ENCODE results near the gene MCIDAS.

Gene MCIDAS

DNA sequence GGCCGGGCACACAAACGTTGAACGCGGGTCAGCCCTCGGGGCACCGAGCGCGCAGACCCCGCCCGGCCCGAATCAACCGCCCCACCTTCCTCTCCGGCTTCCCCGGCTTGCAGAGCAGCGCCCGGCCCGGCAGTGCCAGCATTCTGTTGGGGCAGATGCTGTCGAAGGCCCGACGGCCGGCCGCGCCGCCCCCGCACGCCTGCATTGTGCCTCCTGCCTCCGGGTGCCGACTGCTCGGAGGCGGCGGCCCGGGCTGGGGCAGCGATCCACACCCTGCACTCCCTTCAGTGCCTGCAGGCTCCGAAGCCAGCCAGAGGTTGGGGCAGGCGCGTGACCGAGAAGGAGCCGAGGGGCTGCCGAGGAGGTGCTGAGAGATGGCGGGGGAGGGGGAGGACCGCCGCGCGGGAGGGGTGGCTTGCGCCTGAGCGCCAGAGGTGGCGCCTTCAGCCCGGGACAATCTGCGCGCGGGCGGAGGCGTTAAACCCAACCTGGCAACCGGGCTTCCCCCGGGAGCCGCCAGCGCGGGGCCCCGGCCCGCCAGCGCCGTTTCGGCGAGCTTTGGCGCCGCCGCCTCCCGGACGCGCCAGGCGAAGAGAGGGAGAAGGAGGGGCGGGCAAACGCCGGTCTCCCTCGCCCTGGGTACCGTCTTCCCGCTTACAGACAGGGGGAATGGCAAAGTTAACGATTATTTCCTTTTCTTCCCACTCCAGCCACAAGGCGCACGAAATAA lies at the start of gene MCIDAS:
Gene MCIDAS, minus strand, starts transcription at position 382 of the 730 bp plus-strand sequence. Its CDS starts 177 bp downstream, at position 205.
- peak; percentile 71 for DNase-seq

DNA sequence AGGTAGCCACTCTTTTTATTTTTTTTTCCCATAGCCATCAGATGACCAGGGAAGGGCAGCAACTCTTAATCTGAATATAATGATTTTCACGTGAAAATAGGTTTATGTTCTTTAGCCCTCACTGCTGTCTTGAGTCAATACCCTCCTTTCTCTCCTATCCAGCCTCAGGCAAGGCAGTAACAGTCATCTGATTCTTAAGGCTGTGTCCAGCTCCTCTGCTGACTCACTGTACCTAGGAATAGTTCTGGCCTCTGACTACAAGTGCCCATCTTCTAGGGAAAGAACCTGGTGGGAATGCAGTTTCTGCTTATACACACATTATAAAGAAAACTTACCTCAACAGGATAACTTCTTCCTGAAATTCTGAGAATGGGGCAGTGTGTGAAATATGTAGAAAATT lies 49.7 kb upstream of the MCIDAS start:
- no peak for DNase-seq

GRCh38 chr5:55258339-55258738 lies 31.2 kb upstream of the MCIDAS start:
- no peak for DNase-seq

DNA sequence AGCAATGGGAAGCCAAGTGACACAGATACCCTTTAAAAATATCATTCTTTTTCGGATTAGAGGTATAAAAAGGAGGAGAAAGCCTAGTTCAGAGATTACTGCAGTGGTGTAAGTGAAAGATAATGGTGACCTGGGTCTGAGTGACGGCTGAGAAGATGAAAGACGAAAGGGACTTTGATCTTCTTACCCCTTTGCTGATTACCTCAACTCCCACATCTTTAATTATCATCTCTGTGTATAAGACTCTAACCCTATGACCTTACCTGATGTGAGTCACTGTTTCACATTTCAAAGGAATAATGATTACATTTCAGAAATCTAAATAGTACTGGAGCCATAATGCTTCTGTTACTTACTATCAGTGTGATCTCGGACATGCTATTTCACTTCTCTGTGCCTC lies 27.7 kb upstream of the MCIDAS start:
- no peak for DNase-seq

- no peak for DNase-seq
Observed at GRCh38 chr5:55250064-55250463, 22.9 kb upstream of the MCIDAS start.

GRCh38 chr5:55241746-55242145 lies 14.6 kb upstream of the MCIDAS start:
- no peak for DNase-seq

DNA sequence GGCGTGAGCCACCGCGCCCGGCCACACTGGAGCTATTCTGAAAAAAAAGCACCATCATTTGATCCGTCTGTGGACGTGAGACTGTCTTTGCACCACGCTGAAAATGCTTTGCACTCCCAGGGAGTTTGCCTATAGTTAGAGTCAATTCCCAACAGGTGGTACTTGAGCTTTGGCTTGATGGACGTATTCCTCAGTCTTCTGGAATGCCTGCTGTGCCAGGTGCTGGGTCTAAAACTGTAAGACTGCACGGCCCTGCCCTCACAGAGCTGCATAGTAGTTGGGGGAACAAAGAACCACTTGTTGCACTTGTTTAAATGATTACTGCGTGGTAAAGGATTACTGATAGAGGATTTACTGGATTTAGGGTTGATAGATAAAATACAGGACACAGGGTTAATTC lies 9.7 kb upstream of the MCIDAS start:
- no peak for DNase-seq

DNA sequence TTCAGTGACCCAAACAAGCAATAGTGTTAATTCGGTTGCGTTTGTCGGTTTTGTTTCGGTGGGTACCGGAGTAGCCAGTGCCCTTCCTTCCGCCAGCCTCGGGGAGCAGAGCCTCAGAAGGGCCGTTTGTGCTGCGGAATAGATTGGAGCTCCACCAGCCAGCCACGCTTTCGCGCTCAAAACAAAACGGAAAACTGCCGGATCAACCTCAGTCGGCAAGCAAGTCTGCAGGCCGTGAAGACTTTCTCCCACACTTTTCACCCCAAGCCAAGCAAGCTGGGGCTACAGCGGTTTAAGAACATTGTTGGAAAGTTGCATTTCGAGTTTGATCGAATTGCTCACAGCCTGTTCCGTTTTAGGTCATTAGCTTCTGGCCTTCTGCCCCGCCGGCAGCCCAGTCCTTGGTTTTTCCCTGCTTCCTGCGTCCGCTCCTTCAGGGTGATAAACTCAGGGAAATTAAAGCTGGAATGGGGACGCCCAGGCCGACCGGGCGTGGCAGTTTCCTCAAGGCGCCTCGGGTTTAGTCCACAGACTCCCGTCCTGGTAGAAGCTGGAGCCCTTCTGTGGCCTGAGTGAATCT lies 7.1 kb upstream of the MCIDAS start:
- peak; percentile 11 for DNase-seq

DNA sequence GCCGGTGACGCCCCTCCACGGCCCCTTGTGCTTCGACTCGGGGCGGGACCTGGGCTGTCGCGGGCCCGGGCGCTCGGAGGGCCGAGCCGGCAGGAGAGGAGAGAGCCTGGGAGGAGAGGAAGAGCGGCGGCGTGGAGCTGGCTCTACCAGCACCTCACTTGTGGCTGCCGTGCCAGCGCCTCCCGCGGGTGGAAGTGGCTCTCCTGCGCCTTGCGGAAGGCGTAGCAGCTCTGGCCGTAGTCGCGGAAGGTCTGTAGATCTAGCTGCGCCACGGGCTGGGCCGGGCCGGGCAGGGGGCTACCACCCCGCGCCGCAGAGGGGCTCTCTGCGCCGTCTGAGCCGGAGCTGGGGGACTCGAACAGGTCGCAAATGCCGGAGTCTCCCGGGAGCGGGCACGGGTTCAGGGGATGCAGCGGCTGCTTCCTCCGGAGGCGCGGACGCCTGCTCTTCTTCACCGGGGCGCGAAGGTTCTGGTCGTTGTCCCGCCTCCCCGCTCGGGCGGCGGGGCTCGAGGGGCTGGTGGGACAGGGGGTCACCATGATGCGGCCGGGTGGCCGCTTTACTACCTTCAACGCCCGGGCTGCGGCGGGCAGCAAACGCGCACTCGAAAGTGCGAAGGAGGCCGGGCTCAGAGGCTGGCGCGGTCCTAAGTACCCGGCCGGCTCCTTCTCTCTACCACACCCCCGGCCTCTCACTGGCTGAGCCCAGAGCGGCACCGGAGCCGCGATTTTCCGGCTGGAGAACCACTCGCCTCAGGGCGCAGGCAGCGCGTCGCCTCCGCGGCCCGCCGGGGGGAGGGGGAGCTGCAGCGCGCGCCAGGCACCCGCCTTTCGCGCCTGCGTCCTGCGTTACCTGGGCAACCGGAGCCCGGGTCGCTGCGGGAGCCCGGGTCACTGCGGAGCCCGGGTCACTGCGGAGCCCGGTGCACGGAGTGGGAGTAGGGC lies 6.1 kb upstream of the MCIDAS start, which contains the start of gene CCNO:
Gene CCNO, minus strand, starts transcription at position 624 of the 944 bp plus-strand sequence. Its CDS starts 85 bp downstream, at position 539.
- DNase-seq, result peak; percentile 59

DNA sequence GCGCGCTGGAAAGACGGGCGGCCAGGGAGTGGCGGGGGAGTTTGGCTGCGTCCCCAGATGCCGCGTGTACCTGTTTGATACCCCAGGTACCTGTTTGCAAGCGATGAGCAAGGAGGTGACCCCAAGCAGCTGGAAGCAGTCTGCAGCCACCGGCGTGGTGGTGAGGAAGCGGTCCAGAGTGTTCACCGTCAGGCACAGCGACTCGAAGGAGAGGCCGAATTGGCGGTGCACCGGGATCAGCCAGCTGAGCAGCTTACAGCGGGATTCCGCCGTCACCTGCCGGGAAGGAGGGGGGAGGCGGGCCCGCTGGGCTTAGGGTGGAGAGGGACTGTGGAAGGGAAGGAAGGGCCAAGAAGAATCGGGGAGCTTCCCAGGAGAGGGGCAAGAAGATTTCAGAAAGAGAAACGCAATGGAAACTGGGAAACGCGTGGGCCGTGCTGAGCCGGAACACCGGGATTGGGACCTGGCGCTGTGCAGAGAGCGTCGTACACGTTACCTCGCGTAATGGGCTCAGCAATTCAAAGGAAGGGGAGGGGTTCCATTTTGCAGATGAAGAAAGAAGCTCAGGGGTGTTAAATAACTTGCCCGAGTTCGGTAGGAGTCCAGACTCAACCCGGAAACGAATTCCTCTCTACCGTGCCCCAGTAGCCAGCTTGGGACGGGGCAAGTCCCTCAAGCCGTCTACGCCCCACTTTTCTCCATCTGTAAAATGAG lies 5.3 kb upstream of the MCIDAS start:
- peak; percentile 15 for DNase-seq

- no peak for DNase-seq
Observed at GRCh38 chr5:55231919-55232270, 4.8 kb upstream of the MCIDAS start.

- peak; percentile 32 for DNase-seq
Observed at GRCh38 chr5:55231029-55231918, 4.2 kb upstream of the MCIDAS start.

DNA sequence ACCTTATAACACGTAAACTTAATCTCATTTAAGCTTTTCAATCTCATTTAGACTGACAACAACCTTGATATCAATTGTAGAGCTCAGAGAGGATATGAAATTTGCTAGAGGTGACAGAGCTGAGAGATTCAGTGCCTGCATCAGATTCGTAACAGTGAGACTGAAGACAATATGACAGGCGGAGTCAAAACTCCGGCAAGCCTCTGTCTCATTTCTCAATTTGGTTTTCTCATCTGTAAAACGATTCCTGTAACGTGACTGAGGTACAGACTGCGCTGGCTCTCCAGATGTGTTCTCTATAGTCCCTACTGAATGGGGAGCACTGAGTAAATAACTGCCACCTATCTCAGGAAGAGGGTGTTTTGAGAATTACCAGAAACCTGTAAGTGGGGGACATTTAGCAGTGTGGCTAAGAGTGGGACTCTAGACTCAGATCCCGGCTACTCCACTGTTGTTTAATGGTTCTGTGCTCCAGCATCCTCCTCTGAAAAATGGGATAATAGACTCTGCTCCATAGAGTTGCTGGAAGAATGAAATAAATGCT lies 3.0 kb upstream of the MCIDAS start:
- no peak for DNase-seq

- no peak for DNase-seq
Observed at GRCh38 chr5:55227664-55228430, 732 bp upstream of the MCIDAS start.

DNA sequence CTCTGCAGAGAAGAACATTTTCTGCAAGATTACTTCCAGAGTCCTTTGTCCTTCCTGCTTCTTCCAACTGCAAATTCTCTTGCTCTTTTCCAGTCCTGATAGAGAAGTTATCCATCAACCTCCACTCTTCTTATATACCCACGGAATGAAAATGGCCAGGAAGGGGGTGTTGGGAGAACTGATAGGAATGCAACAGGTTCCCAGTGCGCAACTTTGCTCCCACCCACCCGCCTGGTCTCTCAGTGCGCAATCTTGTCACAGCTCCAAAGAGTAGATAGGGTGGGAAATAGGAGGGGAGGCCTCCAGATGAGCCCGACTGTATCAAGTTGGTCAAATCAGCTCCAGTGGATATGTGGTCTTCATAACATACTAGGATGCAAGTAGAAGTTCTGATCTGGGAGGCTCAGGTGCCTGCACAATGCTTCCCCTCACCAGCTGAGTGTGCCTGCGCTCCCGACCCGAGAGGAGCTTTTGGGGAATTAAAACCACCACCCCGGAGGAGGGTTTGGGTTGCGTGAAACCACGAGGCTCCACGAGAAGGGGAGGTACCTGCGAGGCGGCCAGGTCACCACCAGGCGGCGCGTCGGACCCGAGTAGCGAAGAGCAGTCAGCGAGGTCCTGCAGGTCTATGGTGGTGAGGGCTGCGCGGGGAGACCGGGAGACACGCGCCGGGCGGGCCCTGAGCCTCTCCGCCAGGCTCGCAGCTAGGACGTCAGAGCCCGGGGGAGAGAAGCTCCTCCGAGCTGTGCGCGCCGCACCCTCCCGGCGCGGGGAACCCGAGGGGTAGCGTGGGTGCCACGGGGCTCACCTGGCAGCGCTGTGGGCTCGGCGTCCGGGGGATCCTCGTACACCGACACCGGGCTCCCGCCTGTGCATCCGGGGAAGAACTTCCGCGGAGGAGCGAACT lies 835 bp downstream of the MCIDAS start:
- peak; percentile 67 for DNase-seq

GRCh38 chr5:55225346-55225745 lies 1.8 kb downstream of the MCIDAS start:
- no peak for DNase-seq

- no peak for DNase-seq
Observed at GRCh38 chr5:55223812-55224240, 3.3 kb downstream of the MCIDAS start.

DNA sequence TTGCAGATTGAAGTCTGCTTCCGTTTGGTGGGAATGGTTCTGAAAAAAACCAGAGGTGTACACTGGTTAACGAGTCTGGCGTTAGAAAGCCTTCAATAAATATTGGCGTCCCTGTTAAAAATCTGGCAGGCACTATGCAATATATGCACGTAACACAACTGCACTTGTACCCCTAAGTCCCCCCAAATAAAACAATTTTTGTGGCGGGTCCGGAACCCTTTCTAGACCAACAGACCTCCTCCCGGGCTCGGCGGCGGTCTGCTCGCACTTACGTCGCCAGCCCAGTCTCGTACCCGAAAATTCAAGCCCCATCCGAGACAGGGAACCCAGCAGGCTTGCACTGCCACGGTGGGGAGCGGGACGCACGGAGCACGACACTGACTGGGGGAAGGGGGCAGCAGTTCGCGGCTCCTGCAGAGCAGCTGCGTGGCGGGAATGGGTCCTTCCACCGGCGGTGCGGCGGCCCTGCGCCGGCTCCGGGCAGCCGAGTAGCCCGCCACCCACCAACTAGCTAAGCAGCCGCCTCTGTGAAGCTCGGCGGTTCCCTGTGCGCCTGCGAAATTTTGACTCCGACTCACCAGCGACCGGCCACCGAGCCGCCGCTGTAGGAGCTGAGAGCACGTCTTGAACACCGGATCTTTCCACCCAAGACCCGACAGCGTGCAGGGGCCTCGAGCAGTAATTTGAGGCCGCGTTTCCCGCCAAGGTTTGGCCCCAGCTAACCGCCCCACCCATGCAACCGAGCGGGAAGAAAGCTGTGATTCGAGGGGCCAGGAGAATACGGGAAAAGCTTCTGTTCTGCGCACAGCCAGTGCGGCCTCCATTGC lies 3.9 kb downstream of the MCIDAS start:
- DNase-seq, result peak; percentile 13
